Upper lobe of right lung (tissue), 1 donor: ENCODE measurements around the gene GTF2I. TPM values are rescaled to one million over a fixed set of nuclear protein-coding genes. Genes with fewer than 3 reads are reported as not detected.
A peak's percentile ranks its signal among the peaks of the same experiment; 100 is the strongest.
"Not testable (repeated sequence)": the region's sequence is repeated elsewhere in the genome, so short reads cannot be mapped to it uniquely, and the experiment has no call there.

Experiments
- ATAC-seq: fragments of 200-7000 bp; cut with Tn5 transposase; one replicate; pipeline ENCODE4 v1.9.1; 2020; ENCODE audit warnings: mild to moderate bottlenecking, moderate library complexity
- DNase-seq: peaks from one replicate; pipeline ENCODE4 v3.0.0-alpha.2; 2020
- H3K27ac ChIP-seq: fragments of 200-600 bp; one replicate; pipeline ENCODE4 v1.8.0; 2022
- H3K27me3 ChIP-seq: fragments of 200-600 bp; one replicate; pipeline ENCODE4 v1.8.0; 2022; ENCODE audit warnings: mild to moderate bottlenecking
- H3K36me3 ChIP-seq: fragments of 200-600 bp; one replicate; pipeline ENCODE4 v1.8.0; 2022
- H3K4me1 ChIP-seq: fragments of 200-600 bp; one replicate; pipeline ENCODE4 v1.8.0; 2022
- H3K4me3 ChIP-seq: fragments of 200-600 bp; one replicate; pipeline ENCODE4 v1.8.0; 2022; ENCODE audit warnings: mild to moderate bottlenecking
- H3K9me3 ChIP-seq: fragments of 200-600 bp; one replicate; pipeline ENCODE4 v1.8.0; 2022
- intact Hi-C: fragments of 100-400 bp; cut with DNase I; formaldehyde crosslinking; loops from one replicate; pipeline ENCODE4 v1.11.0; 2022
- total RNA-seq: library from RNA; stranded (reverse); fragmentation: NEBNext Ultra II Directional; extraction: Animal tissue kit (Norgen Biotek cat#: 25700); gene quantifications from one replicate; pipeline ENCODE4 v1.2.1, GENCODE V29; 2021
- TF ChIP-seq, protein P1 (sequence below): fragments of 200-600 bp; IDR thresholded peaks from one replicate; pipeline ENCODE4 v1.8.0; 2022; ENCODE audit warnings: antibody characterized with exemption
- donor health status: DM: no; HTN: yes; CAD: no; lungs with severe emphysema.

GTF2I gene
- total RNA-seq, 1 donor from 2014 or later = 221 TPM

DNA sequence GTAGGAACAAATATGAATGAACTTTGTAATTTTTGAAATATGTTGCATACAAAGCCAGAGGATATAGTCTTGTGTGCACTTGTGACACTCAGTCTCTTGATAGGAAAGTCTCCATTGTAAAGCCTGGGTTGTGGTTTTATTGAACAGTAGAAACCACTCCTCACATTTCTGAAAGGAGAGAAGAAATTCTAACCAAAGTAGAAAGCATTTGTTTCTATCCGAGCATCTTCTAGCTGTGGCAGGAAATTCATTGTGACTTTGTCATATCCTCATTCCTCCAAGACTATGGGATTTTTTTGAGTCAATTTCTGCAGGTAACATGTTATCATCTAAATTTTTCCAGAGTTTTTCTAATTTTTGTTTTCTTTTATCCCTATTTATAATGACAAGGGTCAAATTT lies 60.8 kb downstream of the GTF2I start:
- H3K9me3 ChIP-seq = no peaks in the 10 kb centered on the region
- H3K36me3 ChIP-seq = peaks cover 88% of the 10 kb centered on the region

DNA sequence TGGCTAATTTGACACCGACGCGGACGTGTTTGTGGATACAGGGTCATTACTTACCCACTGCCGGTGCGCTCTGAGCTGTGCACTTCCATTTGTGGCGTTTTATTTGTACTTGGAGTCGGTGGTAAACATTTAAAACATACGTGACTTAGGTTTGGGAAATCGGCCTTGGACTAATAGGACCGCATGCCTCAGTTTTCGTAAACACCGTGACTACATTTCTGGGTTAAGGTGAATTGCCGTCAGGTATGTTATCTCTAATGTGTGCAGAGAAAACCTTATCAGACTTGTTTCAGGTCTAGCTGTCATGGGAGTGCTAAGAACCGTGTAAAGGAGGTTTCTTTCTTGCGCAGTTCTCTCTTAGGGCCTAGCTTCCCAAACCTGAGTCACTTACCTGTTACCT lies 64.6 kb downstream of the GTF2I start:
- Histone ChIP-seq H3K27ac (no peak overlapping the region), H3K4me1 (no peaks in the 10 kb centered on the region), H3K4me3 (no peak overlapping the region), H3K9me3 (no peaks in the 10 kb centered on the region), H3K27me3 (no peaks in the 10 kb centered on the region), H3K36me3 (peaks cover 71% of the 10 kb centered on the region)
- TF ChIP-seq, protein P1, sequence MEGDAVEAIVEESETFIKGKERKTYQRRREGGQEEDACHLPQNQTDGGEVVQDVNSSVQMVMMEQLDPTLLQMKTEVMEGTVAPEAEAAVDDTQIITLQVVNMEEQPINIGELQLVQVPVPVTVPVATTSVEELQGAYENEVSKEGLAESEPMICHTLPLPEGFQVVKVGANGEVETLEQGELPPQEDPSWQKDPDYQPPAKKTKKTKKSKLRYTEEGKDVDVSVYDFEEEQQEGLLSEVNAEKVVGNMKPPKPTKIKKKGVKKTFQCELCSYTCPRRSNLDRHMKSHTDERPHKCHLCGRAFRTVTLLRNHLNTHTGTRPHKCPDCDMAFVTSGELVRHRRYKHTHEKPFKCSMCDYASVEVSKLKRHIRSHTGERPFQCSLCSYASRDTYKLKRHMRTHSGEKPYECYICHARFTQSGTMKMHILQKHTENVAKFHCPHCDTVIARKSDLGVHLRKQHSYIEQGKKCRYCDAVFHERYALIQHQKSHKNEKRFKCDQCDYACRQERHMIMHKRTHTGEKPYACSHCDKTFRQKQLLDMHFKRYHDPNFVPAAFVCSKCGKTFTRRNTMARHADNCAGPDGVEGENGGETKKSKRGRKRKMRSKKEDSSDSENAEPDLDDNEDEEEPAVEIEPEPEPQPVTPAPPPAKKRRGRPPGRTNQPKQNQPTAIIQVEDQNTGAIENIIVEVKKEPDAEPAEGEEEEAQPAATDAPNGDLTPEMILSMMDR = no peak
- no peak for ATAC-seq
- intact Hi-C loops = no loop called here
- DNase-seq = no peak

More for the DNA sequence above, 60.8 kb downstream of the GTF2I start:
- intact Hi-C loops = no loop called here
- DNase-seq (no peak), ATAC-seq (no peak)
- Histone ChIP-seq H3K4me3 (no peak overlapping the region), H3K27me3 (no peaks in the 10 kb centered on the region), H3K27ac (no peak overlapping the region), H3K4me1 (no peaks in the 10 kb centered on the region)
- TF ChIP-seq, protein P1 = no peak

DNA sequence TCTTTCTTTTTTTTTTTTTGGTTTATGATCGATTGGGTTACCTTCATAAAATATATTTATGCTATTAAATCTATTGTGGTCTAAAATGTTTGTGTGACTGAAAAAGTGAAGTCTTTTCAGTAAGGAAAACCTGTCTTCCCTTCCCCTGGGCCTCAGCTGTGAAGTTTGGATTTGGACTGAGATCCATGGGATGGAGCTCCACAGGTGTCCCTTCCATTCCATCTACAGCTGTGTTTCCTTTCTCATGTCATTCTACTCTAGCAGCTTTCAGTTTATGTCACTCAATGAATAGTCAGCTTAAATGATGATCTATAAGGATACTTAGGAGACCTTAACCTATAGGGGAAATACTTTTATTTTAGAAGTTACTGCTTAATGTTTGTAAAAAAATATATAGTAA lies 68.3 kb downstream of the GTF2I start:
- H3K4me3 ChIP-seq = no peak overlapping the region
- no peak overlapping the region for H3K27ac ChIP-seq
- TF ChIP-seq, protein P1 = no peak
- ATAC-seq (no peak), DNase-seq (no peak)
- intact Hi-C loops = no loop called here
- H3K4me1 ChIP-seq = no peaks in the 10 kb centered on the region
- H3K27me3 ChIP-seq = no peaks in the 10 kb centered on the region
- H3K36me3 ChIP-seq = peaks cover 47% of the 10 kb centered on the region
- H3K9me3 ChIP-seq = no peaks in the 10 kb centered on the region

DNA sequence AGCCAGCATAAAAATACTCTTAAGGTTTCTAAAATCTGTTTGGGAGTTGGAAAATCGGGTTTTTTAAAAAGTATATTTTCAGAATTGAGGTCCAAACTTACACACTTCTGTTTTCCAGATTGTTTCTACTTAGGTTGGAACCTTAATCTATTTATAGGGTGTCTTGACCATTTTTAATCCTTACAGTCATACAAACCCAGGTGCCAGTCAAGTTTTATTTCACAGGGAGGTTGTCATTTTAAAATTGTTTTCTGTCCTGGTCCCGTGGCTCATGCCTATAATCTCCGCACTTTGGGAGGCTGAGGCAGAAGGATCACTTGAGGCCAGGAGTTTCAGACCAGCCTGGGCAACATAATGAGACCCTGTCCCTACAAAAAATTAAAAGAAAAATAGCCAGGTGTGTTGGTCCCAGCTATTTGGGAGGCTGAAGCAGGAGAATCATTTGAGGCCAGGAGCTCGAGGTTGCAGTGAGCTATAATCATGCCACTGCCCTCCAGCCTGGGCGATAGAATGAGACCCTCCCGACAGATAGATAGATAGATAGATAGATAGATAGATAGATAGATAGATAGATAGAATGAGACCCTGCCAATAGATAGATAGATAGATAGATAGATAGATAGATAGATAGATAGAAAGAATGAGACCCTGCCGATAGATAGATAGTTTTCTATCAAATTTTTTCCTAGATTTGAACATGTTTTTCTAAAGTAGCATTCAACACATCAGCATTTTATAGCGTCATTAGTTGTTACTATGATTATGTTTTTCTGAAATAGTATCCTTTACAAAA lies 69.0 kb downstream of the GTF2I start:
- TF ChIP-seq, protein P1 = no peak
- H3K36me3 ChIP-seq = peaks cover 41% of the 10 kb centered on the region
- ATAC-seq (no peak), DNase-seq (no peak)
- intact Hi-C loops = no loop called here
- H3K4me1 ChIP-seq = no peaks in the 10 kb centered on the region
- no peak overlapping the region for H3K27ac ChIP-seq
- H3K4me3 ChIP-seq = no peak overlapping the region
- no peaks in the 10 kb centered on the region for H3K27me3 ChIP-seq
- no peaks in the 10 kb centered on the region for H3K9me3 ChIP-seq

DNA sequence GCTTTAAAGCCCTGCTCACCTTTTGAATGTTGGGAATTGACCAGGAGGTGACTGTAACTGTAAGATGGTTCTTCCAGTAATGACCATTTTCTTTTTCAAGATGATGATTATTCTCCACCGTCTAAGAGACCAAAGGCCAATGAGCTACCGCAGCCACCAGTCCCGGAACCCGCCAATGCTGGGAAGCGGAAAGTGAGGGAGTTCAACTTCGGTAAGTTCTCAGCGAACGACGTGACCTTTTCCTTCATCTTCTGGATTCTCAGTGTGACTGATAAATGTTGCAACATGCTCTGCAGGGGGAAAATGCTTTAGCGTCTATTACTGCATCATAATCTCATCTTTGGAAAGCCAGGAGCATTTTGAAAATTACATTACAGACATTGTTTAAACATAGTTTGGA lies 71.2 kb downstream of the GTF2I start:
- peaks cover 27% of the 10 kb centered on the region for H3K36me3 ChIP-seq
- DNase-seq, H3K9me3 ChIP-seq, H3K27me3 ChIP-seq, H3K4me3 ChIP-seq, intact Hi-C loops, H3K4me1 ChIP-seq, H3K27ac ChIP-seq, ATAC-seq: not testable (repeated sequence)

DNA sequence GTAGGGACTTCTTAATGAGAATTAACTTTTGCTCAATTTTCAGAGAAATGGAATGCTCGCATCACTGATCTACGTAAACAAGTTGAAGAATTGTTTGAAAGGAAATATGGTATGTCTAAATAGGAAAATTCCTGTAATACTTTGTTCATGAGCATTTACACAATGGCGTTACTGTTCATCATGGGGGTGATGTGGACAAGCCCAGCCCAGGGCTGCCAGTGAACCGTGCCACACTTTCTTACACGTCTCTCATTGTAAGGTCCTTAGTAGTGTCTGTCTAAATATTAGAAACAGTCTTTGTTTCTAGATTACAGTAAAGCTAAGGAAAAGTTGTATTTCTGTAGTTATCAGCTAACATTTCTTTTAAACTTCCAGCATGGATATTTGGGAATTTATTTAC lies 72.7 kb downstream of the GTF2I start:
- ATAC-seq, intact Hi-C loops, H3K4me3 ChIP-seq: not testable (repeated sequence)

DNA sequence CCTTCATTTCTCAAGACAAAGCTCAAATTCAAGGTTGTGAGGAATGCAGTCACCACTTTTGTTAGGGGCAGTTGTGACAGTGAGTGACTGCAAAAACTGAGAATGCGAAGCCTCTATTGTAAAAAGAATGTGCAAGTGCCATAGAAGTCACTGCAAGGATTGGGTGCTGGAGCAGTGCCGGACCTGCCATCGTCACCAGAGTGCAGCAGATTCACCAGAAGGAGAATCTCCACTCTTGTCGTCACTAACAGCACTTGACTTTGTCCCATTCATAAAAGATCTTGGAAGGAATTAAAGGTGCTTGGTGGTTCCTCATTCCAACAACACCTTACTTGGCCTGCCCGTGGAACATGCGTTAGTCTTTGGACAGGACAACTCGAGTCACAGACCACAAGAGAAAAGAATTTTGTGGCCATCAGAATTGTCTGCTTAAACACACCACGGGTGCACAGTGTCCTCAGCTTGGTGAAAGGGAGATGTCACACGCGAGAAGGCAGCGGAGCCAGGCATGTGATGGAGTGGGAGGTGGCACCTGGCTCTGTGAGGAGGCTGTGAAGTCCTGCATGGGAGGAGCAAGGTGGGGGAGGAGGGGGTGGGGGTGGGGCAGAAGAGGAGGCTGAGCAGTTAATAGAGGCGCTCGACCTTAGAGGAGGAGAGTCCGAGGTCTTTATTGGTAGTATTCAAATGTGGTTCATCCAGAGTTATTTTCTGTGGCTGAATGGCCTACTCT lies 82.6 kb downstream of the GTF2I start:
- H3K4me3 ChIP-seq, DNase-seq, H3K27ac ChIP-seq, H3K9me3 ChIP-seq, intact Hi-C loops, ATAC-seq, H3K27me3 ChIP-seq, H3K36me3 ChIP-seq, H3K4me1 ChIP-seq: not testable (repeated sequence)

More for the DNA sequence above, 72.7 kb downstream of the GTF2I start:
- peaks cover 19% of the 10 kb centered on the region for H3K36me3 ChIP-seq
- not testable (repeated sequence) for H3K9me3 ChIP-seq, DNase-seq, H3K27me3 ChIP-seq, H3K27ac ChIP-seq, H3K4me1 ChIP-seq

DNA sequence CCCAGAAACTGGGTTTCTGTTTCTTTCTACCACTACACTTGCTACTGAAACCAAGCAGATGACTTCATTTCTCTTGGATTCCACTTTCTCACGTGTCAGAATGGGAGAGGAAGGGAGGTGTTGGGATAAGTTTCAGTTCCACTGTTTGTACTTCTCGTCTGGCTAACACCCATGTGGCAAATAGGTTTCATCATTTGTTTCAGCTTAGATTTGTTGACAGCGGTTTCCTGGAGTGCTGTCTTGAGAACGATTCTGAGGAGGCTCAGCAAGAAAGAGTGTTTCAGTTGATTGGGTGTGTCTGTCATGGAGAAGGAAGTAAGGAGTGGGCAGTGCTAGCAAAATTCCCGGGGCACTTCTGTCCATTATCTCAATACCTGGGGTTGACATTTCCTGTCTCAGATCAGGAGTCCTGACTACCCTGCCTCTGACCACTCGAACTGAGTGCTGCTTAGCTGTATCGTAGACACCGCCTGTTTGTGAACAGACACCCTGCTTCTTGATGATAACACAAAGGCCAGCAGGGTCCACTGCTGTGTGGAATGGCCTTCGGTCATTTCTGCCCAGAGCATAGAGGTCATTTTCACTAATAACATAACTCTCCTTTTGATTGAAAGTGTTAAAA lies 86.5 kb downstream of the GTF2I start:
- H3K27ac ChIP-seq, H3K36me3 ChIP-seq, intact Hi-C loops, H3K4me3 ChIP-seq, H3K9me3 ChIP-seq, H3K27me3 ChIP-seq, H3K4me1 ChIP-seq, DNase-seq: not testable (repeated sequence)
- ATAC-seq = peak; percentile 96

DNA sequence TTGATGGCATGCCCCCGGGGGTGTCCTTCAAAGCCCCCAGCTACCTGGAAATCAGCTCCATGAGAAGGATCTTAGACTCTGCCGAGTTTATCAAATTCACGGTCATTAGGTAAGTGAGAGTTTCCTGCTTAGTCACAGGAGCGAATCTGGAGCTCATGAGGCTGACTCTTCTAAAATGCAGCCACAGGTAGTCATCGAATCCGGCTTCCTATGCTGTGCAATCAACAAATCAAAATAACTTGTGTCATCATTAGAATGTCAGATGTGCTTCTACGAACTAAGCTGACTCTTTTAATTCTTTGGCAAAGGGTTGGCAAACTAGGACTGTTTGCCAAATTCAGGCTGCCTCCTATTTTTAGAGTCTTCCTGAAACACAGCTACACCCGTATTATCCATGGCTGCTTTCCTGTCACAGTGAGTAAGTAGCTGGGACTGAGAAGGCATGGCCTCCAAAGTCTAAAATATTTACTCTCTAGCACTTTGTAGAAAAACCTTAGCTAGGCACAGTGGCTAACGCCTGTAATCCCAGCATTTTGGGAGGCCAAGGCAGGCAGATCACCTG lies 96.5 kb downstream of the GTF2I start:
- ATAC-seq, intact Hi-C loops, H3K27me3 ChIP-seq, H3K4me3 ChIP-seq, H3K36me3 ChIP-seq, H3K27ac ChIP-seq, H3K4me1 ChIP-seq, DNase-seq, H3K9me3 ChIP-seq: not testable (repeated sequence)
